ENCODE results near the gene RASL12.

The RASL12 gene

GRCh38 chr15:65088643-65089021, 20.8 kb upstream of the RASL12 start:
- H3K36me3 ChIP-seq: no peaks in the 10 kb centered on the region
- no peak for TF ChIP-seq CTCF (IDR thresholded peaks at IDR 0.05)
- peaks cover 22% of the 10 kb centered on the region for H3K27me3 ChIP-seq
- no peaks in the 10 kb centered on the region for H3K4me1 ChIP-seq (ENCODE audit: control insufficient read depth in 1 of 2, insufficient read depth in 1 of 2, low read depth in 1 of 2, low read length in 1 of 2)
- no peak overlapping the region for H3K4me3 ChIP-seq (ENCODE audit: low read depth in 1 of 2, low read length in 1 of 2)
- no peaks in the 10 kb centered on the region for H3K9me3 ChIP-seq
- no peak overlapping the region for H3K27ac ChIP-seq

GRCh38 chr15:65087873-65088642, 20.3 kb upstream of the RASL12 start:
- Histone ChIP-seq H3K36me3 (no peaks in the 10 kb centered on the region), H3K4me1 (ENCODE audit: control insufficient read depth in 1 of 2, insufficient read depth in 1 of 2, low read depth in 1 of 2, low read length in 1 of 2) (no peaks in the 10 kb centered on the region), H3K27ac (no peak overlapping the region), H3K4me3 (ENCODE audit: low read depth in 1 of 2, low read length in 1 of 2) (no peak overlapping the region), H3K9me3 (no peaks in the 10 kb centered on the region), H3K27me3 (peaks cover 28% of the 10 kb centered on the region)
- TF ChIP-seq CTCF (IDR thresholded peaks at IDR 0.05): no peak

GRCh38 chr15:65087411-65087810, 19.6 kb upstream of the RASL12 start:
- no peak for TF ChIP-seq CTCF (IDR thresholded peaks at IDR 0.05)
- Histone ChIP-seq H3K27me3 (peaks cover 34% of the 10 kb centered on the region), H3K27ac (no peak overlapping the region), H3K9me3 (no peaks in the 10 kb centered on the region), H3K4me3 (ENCODE audit: low read depth in 1 of 2, low read length in 1 of 2) (no peak overlapping the region), H3K4me1 (ENCODE audit: control insufficient read depth in 1 of 2, insufficient read depth in 1 of 2, low read depth in 1 of 2, low read length in 1 of 2) (no peaks in the 10 kb centered on the region), H3K36me3 (no peaks in the 10 kb centered on the region)

GRCh38 chr15:65086680-65087111, 18.9 kb upstream of the RASL12 start:
- TF ChIP-seq CTCF (IDR thresholded peaks at IDR 0.05): no peak
- Histone ChIP-seq H3K4me3 (ENCODE audit: low read depth in 1 of 2, low read length in 1 of 2) (no peak overlapping the region), H3K4me1 (ENCODE audit: control insufficient read depth in 1 of 2, insufficient read depth in 1 of 2, low read depth in 1 of 2, low read length in 1 of 2) (no peaks in the 10 kb centered on the region), H3K36me3 (no peaks in the 10 kb centered on the region), H3K27me3 (peaks cover 41% of the 10 kb centered on the region), H3K9me3 (no peaks in the 10 kb centered on the region), H3K27ac (no peak overlapping the region)

- no peak for TF ChIP-seq CTCF (IDR thresholded peaks at IDR 0.05)
- H3K27me3 ChIP-seq: peaks cover 47% of the 10 kb centered on the region
- H3K36me3 ChIP-seq: no peaks in the 10 kb centered on the region
- no peak overlapping the region for H3K27ac ChIP-seq
- H3K4me1 ChIP-seq (ENCODE audit: control insufficient read depth in 1 of 2, insufficient read depth in 1 of 2, low read depth in 1 of 2, low read length in 1 of 2): no peaks in the 10 kb centered on the region
- H3K9me3 ChIP-seq: no peaks in the 10 kb centered on the region
- no peak overlapping the region for H3K4me3 ChIP-seq (ENCODE audit: low read depth in 1 of 2, low read length in 1 of 2)
These were observed 18.3 kb upstream of the RASL12 start for GRCh38 chr15:65085990-65086679.

All from neutrophil (primary cell).